T-helper 2 cell treated with Interferon-gamma antibody and Interleukin-4, amounts not matched to agents 5 μg/mL and 100 μg/mL, for 36 hours (primary cell): Measurements from ENCODE around the gene MIPOL1.
"Not testable (repeated sequence)": the region's sequence is repeated elsewhere in the genome, so short reads cannot be mapped to it uniquely, and the experiment has no call there.

Experiments used
- DNase-seq: peaks from one replicate; pipeline ENCODE4 v3.0.0; 2021; ENCODE audit warnings: low spot score
- H3K27ac Mint-ChIP-seq: one replicate; pipeline ENCODE4 v1.8.0; 2021; ENCODE audit warnings: mild to moderate bottlenecking, mixed read lengths
- H3K27me3 Mint-ChIP-seq: one replicate; pipeline ENCODE4 v1.8.0; 2021; ENCODE audit warnings: low read depth, mixed read lengths
- H3K36me3 Mint-ChIP-seq: one replicate; pipeline ENCODE4 v1.8.0; 2021; ENCODE audit warnings: low read depth, mixed read lengths
- H3K4me1 Mint-ChIP-seq: one replicate; pipeline ENCODE4 v1.8.0; 2021; ENCODE audit warnings: low read depth, mixed read lengths
- H3K4me3 Mint-ChIP-seq: one replicate; pipeline ENCODE4 v1.8.0; 2022; ENCODE audit warnings: mild to moderate bottlenecking, moderate library complexity, mixed read lengths
- H3K9me3 Mint-ChIP-seq: one replicate; pipeline ENCODE4 v1.8.0; 2021; ENCODE audit warnings: mixed read lengths

MIPOL1 gene

DNA sequence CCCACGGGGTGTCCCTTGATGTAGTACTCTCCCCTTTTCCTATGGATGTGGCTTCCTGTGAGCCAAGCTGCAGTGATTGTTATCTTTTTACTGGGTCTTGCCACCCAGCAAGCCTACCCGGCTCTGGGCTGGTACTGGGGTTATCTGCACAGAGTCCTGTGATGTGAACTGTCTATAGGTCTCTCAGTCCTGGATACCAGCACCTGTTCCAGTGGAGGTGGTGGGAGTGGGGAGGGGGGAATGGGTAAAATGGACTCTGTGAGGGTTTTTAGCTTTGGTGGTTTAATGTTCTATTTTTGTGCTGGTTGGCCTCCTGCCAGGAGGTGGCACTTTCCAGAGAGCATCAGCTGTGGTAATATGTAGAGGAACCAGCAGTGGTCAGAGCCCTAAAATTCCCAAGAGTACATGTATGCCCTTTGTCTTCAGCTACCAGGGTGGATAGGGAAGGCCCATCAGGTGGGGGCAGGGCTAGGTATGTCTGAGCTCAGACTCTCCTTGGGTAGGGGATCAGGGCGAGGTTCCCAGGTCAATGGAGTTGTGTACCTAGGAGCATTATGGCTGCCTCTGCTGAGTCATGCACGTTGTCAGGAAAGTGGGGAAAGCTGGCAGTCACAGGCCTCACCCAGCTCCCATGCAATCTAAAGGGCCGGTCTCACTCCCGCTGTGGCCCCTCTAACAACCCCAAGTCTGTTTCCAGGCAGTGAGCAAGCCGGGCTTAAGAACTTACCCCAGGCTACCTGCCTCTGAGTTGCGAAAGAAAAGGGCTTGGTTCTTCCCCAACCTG, 199.6 kb downstream of the MIPOL1 start:
- H3K9me3 Mint-ChIP-seq, result peaks cover 54% of the 10 kb centered on the region
- not testable (repeated sequence) for DNase-seq, H3K4me1 Mint-ChIP-seq, H3K27ac Mint-ChIP-seq, H3K4me3 Mint-ChIP-seq, H3K27me3 Mint-ChIP-seq, H3K36me3 Mint-ChIP-seq

DNA sequence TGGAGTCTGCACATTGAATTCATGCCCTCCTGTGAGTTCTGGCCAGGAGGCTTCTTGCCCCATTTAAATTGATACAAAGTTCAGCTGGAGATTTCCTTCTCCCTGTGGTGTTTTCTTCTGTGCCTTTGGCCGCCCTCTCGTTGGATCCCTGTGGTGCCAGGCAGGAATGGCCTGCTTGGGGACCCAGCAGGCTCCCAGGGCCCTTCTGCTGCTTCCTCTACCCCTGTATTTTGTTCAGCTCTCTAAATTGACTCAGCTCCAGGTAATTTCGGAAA, 200.1 kb downstream of the MIPOL1 start:
- Mint-ChIP-seq H3K27ac (no peak overlapping the region), H3K36me3 (no peaks in the 10 kb centered on the region), H3K4me3 (no peak overlapping the region), H3K9me3 (peaks cover 52% of the 10 kb centered on the region), H3K4me1 (no peaks in the 10 kb centered on the region), H3K27me3 (no peaks in the 10 kb centered on the region)
- DNase-seq, result no peak

DNA sequence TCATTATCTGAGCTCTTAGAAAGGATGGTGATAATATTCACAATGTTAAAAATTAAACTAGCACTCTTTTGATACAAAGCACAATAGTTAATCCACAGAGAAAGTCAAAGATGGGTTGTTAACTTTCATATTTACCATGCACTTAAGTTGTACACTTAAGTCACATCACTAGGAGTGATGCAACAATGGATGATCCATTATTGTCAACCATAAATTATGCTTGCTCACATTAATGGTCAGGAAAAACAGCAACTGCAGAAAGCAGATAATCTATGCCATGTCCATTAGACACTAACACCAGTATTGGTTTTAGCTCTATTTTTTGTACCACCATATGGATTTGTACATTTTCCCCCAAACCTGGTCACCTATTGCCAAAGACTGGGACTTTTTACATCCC, 201.8 kb downstream of the MIPOL1 start:
- no peaks in the 10 kb centered on the region for H3K4me1 Mint-ChIP-seq

DNA sequence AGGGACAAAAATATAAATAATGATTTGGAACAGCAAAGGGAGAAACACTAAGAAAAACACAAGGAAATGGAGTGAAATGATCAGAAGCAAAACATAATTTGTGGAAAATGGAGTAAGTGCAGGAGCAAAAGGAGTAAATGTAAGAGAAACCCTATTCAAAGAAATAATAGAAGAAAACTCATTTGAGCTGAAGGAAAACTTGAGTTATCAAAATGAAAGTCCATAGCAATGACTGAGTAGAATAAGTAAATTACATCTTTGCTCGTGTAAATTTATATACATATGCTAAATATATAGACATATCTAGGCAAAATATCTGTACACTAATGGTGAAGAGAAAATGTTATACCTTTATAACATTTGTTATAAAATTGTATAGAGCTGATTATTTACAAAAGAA, 203.4 kb downstream of the MIPOL1 start:
- H3K9me3 Mint-ChIP-seq, result peaks cover 39% of the 10 kb centered on the region
- DNase-seq, result no peak
- H3K27ac Mint-ChIP-seq, result no peak overlapping the region

More for the DNA sequence above, 201.8 kb downstream of the MIPOL1 start:
- no peak overlapping the region for H3K4me3 Mint-ChIP-seq
- no peaks in the 10 kb centered on the region for H3K27me3 Mint-ChIP-seq
- no peaks in the 10 kb centered on the region for H3K36me3 Mint-ChIP-seq
- H3K27ac Mint-ChIP-seq, result no peak overlapping the region
- no peak for DNase-seq
- peaks cover 46% of the 10 kb centered on the region for H3K9me3 Mint-ChIP-seq

DNA sequence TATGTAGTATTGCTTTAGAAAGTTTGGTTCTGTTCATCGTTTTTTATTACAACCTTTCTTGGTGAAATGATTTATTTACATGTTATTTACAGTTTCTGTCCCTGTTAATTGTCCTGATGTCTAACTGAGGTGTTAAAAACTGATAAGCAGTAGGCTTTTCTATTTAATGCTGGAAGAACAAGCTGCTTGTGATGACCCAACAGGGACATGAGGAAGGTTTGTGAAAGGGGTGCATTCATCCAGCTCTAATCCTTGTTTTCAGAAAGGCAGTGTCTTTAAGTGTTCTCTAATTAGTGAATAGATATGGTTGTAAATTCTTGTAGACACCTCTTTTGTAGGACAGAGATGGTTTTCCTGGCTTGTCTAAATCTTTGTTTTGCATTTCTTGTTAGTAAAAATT, 205.9 kb downstream of the MIPOL1 start:
- Mint-ChIP-seq H3K27me3 (no peaks in the 10 kb centered on the region), H3K36me3 (no peaks in the 10 kb centered on the region), H3K9me3 (peaks cover 21% of the 10 kb centered on the region), H3K27ac (no peak overlapping the region), H3K4me3 (no peak overlapping the region), H3K4me1 (no peaks in the 10 kb centered on the region)
- DNase-seq, result no peak

More for the DNA sequence above, 203.4 kb downstream of the MIPOL1 start:
- no peaks in the 10 kb centered on the region for H3K36me3 Mint-ChIP-seq
- H3K4me1 Mint-ChIP-seq, result no peaks in the 10 kb centered on the region
- H3K27me3 Mint-ChIP-seq, result no peaks in the 10 kb centered on the region
- no peak overlapping the region for H3K4me3 Mint-ChIP-seq

DNA sequence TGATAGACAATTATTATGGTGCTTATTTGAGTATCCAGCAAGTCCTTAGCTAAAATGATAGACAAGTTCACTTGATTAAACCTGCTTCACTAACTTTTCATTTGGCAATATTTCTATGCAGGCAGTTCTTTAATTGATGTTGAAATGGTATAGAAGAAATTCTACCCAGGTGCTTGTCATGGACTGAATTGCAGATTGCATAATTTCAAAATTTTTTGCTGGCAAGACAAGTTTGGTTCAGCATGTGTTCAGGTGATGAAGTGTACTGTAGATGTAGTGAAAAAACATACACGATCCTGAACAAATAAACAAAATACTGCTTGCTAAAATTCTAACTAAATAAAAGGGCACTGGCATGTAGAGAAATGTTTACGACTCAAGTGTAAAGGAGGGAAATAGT, 208.4 kb downstream of the MIPOL1 start:
- Mint-ChIP-seq H3K4me3 (no peak overlapping the region), H3K27me3 (no peaks in the 10 kb centered on the region), H3K27ac (no peak overlapping the region), H3K4me1 (no peaks in the 10 kb centered on the region), H3K36me3 (no peaks in the 10 kb centered on the region), H3K9me3 (no peaks in the 10 kb centered on the region)
- no peak for DNase-seq

DNA sequence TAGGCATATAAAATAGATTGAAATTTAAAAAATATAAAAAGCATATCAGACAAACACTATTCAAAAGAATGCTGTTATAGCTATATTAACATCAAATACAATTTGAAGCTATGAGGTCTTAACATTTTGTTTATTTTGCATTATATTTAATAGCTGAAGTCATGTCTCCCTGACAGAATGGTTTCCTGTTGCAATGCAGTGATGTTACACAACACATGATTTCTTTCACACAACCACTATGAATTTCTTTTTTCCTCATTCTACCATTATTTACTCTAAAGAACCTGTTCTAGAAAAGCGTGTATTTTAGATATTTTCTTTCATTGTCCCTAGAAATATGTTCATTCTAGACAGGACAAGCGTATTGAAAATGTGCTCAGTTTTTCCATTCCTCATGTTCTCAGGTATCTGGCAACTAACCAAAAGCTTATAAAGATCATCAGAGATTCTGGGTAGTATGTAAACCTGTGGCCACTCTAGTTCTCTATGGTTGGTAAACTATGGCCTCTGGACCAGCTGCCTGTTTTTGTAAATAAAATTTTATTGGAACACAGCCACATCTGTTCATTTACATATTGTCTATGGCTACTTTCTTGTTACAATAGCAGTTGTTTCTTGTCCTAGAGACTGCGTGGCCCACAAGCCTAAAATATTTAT, 213.5 kb downstream of the MIPOL1 start:
- Mint-ChIP-seq H3K27ac (no peak overlapping the region), H3K27me3 (no peaks in the 10 kb centered on the region), H3K36me3 (no peaks in the 10 kb centered on the region), H3K9me3 (peaks cover 5% of the 10 kb centered on the region), H3K4me3 (no peak overlapping the region), H3K4me1 (no peaks in the 10 kb centered on the region)
- DNase-seq, result no peak

DNA sequence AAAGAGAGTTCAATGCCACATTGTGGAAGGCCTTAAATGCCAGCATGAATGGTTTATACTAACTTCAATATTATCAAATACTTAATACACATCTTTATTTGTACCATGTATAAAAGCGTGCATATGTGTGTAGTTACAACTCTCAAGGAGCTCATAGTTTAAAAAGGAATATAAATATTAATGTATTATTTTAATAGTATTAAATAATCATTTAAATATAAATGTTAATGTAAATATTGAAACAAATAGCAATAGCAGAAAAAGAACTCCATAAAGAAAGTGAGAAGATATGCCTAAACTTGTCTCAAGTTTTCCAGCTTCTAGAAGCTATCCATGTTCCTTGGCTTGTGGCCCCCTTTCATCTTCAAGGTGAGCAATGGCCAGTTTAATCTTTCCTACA, 215.3 kb downstream of the MIPOL1 start:
- no peak overlapping the region for H3K27ac Mint-ChIP-seq
- no peaks in the 10 kb centered on the region for H3K27me3 Mint-ChIP-seq
- DNase-seq, result no peak
- H3K36me3 Mint-ChIP-seq, result no peaks in the 10 kb centered on the region
- no peak overlapping the region for H3K4me3 Mint-ChIP-seq
- H3K4me1 Mint-ChIP-seq, result no peaks in the 10 kb centered on the region
- H3K9me3 Mint-ChIP-seq, result peaks cover 5% of the 10 kb centered on the region

DNA sequence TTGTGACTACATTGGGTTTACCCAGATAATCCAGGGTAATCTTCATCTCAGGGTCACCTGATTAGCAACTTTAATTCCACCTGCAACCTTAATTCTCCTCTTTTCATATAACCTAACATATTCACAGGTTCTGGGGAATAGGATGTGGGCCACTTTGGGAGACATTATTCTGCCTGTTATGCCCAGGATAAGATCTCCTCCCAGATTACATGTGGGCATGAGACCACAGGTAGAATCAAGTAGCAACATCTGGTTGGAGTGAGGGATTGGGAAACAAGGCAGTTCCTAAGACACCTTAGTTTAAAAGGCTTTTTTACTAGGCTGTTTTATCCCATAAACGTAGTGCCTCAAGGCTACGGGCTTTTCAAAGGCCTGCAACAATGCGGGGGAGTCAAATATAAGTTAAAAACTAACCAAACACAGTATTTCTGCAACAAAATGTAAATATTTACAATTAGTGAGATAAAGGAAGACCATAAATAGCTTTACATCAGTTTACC, 215.8 kb downstream of the MIPOL1 start:
- H3K27ac Mint-ChIP-seq, result no peak overlapping the region
- no peaks in the 10 kb centered on the region for H3K27me3 Mint-ChIP-seq
- no peak overlapping the region for H3K4me3 Mint-ChIP-seq
- no peaks in the 10 kb centered on the region for H3K4me1 Mint-ChIP-seq
- no peak for DNase-seq
- peaks cover 5% of the 10 kb centered on the region for H3K9me3 Mint-ChIP-seq
- H3K36me3 Mint-ChIP-seq, result no peaks in the 10 kb centered on the region

DNA sequence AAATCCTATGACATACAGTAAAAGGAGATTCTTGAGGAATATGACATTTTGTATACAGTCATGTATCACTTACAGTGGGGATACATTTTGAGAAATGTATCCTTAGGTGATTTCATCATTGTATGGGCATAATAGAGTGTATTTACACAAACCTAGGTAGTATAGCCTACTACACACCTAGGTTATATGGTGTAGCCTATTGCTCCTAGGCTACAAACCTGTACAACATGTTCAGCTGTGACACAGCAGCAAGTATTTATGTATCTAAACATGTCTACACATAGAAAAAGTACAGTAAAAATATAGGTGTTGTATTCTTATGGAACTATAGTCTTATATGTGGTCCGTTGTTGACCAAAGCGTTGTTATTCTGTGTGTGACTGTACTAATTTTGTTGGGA, 218.5 kb downstream of the MIPOL1 start:
- no peaks in the 10 kb centered on the region for H3K4me1 Mint-ChIP-seq
- peaks cover 5% of the 10 kb centered on the region for H3K9me3 Mint-ChIP-seq
- H3K4me3 Mint-ChIP-seq, result no peak overlapping the region
- H3K27ac Mint-ChIP-seq, result no peak overlapping the region
- DNase-seq, result no peak
- no peaks in the 10 kb centered on the region for H3K36me3 Mint-ChIP-seq
- no peaks in the 10 kb centered on the region for H3K27me3 Mint-ChIP-seq

DNA sequence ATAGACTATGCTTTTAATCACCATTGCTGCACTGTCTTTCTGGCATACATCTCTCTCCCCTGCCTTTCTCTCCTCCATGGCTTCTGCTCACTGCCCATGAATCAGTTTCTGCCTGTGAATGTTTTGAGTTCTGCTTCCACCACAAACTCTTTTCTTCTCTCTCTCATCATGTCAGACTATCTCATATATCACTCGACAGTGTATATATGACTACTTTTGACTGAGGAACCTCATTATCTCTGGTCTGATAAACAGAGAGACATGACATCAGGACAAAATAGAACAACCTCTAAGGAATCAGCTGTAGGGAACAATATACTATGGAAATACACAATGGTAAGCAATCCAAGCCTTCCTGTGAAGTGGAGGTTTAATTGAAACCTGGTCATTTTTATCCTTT, 219.4 kb downstream of the MIPOL1 start:
- Mint-ChIP-seq H3K9me3 (peaks cover 5% of the 10 kb centered on the region), H3K4me1 (no peaks in the 10 kb centered on the region), H3K27ac (no peak overlapping the region), H3K36me3 (no peaks in the 10 kb centered on the region), H3K27me3 (no peaks in the 10 kb centered on the region), H3K4me3 (no peak overlapping the region)
- DNase-seq, result no peak

DNA sequence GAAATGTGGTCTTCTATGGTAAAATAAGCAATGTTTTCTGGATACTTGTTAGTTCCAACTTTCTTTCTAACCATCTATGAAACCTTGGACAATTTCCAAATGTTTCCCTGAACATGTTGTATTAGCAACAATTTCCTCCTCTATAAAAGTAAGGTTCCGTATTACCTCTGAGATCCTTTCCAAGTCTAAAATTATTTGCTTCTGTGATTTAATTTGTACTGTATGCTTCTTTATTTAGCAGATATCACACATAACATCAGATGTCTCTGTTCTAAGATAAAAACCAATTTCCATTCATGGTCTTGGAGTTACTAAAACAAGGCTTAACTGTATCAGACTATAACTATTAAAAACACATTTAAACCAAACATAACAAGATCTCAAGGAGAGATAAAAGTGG, 220.1 kb downstream of the MIPOL1 start:
- Mint-ChIP-seq H3K4me1 (no peaks in the 10 kb centered on the region), H3K27me3 (no peaks in the 10 kb centered on the region), H3K4me3 (no peak overlapping the region), H3K27ac (no peak overlapping the region), H3K9me3 (peaks cover 5% of the 10 kb centered on the region), H3K36me3 (no peaks in the 10 kb centered on the region)
- no peak for DNase-seq

DNA sequence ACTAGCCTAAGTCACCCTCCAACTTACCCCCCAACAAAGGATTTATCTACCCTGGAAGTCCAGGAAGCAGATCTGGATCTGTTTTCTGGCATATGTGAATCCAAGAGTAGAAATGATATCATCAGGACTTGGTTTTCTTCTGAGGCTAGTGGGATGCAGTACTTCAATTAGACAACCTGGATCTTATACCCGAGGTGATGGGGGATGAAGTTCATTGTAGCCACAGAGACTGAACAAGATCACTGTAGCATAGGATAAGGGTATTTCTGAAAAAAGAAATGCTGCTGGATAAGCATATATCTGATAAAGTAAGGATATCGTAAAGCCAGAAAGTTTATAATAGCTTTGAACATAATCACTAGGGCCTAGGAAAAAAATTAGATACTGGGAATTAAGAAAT, 222.9 kb downstream of the MIPOL1 start:
- Mint-ChIP-seq H3K36me3 (no peaks in the 10 kb centered on the region), H3K27ac (no peak overlapping the region), H3K27me3 (no peaks in the 10 kb centered on the region), H3K9me3 (peaks cover under 1% of the 10 kb centered on the region), H3K4me1 (no peaks in the 10 kb centered on the region), H3K4me3 (no peak overlapping the region)
- DNase-seq, result no peak

DNA sequence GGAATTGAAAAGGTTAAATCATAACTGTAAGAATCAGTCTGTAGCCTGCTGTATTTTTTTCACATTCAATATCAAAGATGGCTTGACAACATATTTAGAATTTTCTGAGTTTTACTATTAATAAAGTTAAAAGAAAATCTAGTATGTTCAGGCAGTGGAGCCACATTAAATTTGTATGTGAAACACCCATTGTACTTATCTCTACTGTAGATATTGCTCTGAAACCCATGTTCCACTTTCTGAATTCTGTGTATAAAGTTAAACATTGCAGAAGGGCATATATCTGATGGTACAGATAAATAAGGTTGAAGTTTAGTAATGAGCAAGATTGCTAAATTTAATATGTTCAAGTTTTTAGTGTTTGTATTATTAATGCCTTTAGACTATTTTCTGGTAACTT, 224.6 kb downstream of the MIPOL1 start:
- peaks cover 5% of the 10 kb centered on the region for H3K9me3 Mint-ChIP-seq
- H3K27me3 Mint-ChIP-seq, result no peaks in the 10 kb centered on the region

DNA sequence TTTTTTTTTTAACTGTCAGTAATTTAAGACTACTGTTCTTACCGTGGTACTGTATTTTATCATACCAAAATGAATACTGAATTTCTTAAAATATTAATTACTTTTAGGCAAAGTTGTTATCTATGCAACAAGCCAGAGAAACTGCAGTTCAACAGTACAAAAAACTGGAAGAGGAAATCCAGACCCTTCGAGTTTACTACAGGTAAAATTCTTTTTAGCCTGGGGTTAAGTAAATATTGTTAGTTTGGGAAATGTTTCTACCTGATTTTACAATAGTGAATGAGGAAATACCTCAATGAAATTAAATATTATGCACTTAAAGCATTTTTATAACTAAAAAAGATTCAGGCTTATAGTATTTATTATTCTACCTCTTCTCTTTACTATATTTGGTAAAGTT, 225.0 kb downstream of the MIPOL1 start:
- Mint-ChIP-seq H3K9me3 (peaks cover 5% of the 10 kb centered on the region), H3K4me3 (no peak overlapping the region), H3K27ac (no peak overlapping the region), H3K27me3 (no peaks in the 10 kb centered on the region), H3K4me1 (no peaks in the 10 kb centered on the region), H3K36me3 (no peaks in the 10 kb centered on the region)
- DNase-seq, result no peak

More for the DNA sequence above, 224.6 kb downstream of the MIPOL1 start:
- Mint-ChIP-seq H3K4me1 (no peaks in the 10 kb centered on the region), H3K36me3 (no peaks in the 10 kb centered on the region), H3K4me3 (no peak overlapping the region), H3K27ac (no peak overlapping the region)
- DNase-seq, result no peak
